Right atrium auricular region (tissue), 2 donors: Measurements from ENCODE around the gene SCO1. TPM values are rescaled to one million over a fixed set of nuclear protein-coding genes. Genes with fewer than 3 reads are reported as not detected.

Experiments
- DNase-seq: peaks from one replicate; pipeline ENCODE4 v3.0.0-alpha.2; 2019; ENCODE audit warnings: low spot score
- H3K27ac ChIP-seq, 2 donors: fragments of 200-600 bp; sonication (generic); 1 replicate in 1 of 2; 2 replicates in 1 of 2; pipeline ENCODE4 v1.5.1; 2016 to 2019
- H3K27me3 ChIP-seq, 2 donors: fragments of 200-600 bp; sonication (generic); one replicate each; pipeline versions ENCODE4 v1.5.1 to v1.6.0; 2017 to 2019
- H3K36me3 ChIP-seq: fragments of 200-600 bp; sonication (generic); one replicate; pipeline ENCODE4 v1.5.1; 2016
- H3K4me1 ChIP-seq, 2 donors: fragments of 200-600 bp; sonication (generic); one replicate each; pipeline versions ENCODE4 v1.5.1 to v1.6.0; 2017 to 2019
- H3K4me3 ChIP-seq, 2 donors: fragments of 200-600 bp; sonication (generic); 1 replicate in 1 of 2; 2 replicates in 1 of 2; pipeline ENCODE4 v1.5.1; 2017 to 2019; ENCODE audit warnings: mild to moderate bottlenecking in 1 of 2, moderate library complexity in 1 of 2
- H3K9me3 ChIP-seq, 2 donors: fragments of 200-600 bp; sonication (generic); one replicate each; pipeline ENCODE4 v1.5.1; 2019
- CTCF ChIP-seq, 2 donors: fragments of 200-600 bp; sonication (generic); IDR thresholded peaks; one replicate each; pipeline ENCODE4 v1.5.1; 2019; ENCODE audit warnings: antibody characterized with exemption in 2 of 2
- total RNA-seq, 2 donors: library from RNA; depleted of rRNA; stranded (reverse); fragments of >200 nt; gene quantifications; one replicate each; pipeline ENCODE4 v1.1.0, GENCODE V29; 2016

The SCO1 gene
- total RNA-seq, 2 donors from 2014 or later = 14.6 to 21.6 TPM

- H3K4me3 ChIP-seq = no peak overlapping the region
These were observed 74.5 kb downstream of the SCO1 start for GRCh38 chr17:10622617-10623485.

More at GRCh38 chr17:10622617-10623485, 74.5 kb downstream of the SCO1 start:
- Histone ChIP-seq H3K27ac (no peak overlapping the region), H3K9me3 (no peaks in the 10 kb centered on the region), H3K4me1 (no peaks in the 10 kb centered on the region), H3K36me3 (no peaks in the 10 kb centered on the region), H3K27me3 (no peaks in the 10 kb centered on the region)
- no peak for TF ChIP-seq CTCF (IDR thresholded peaks at IDR 0.05)
- no peak for DNase-seq

Other genes with a start within 250 kb of the SCO1 start
- not detected for gene MYH4, start 228.0 kb downstream of the SCO1 start, total RNA-seq
- under 1 TPM in 1 of 2 donors, not detected in 1; 0.07 TPM for gene MYH1, start 179.0 kb downstream of the SCO1 start, total RNA-seq
- gene MYH2, start 147.9 kb downstream of the SCO1 start, total RNA-seq = not detected
- gene MYH3, start 40.2 kb downstream of the SCO1 start, total RNA-seq = under 1 TPM; 0.22 to 0.43 TPM
- 1 to 10 TPM; 2.4 to 3.8 TPM for gene ADPRM, start 61 bp upstream of the SCO1 start, total RNA-seq
- gene TMEM220, start 32.5 kb upstream of the SCO1 start, total RNA-seq = 1 to 10 TPM; 5.5 to 6.5 TPM
- not detected for gene TMEM238L, start 106.6 kb upstream of the SCO1 start, total RNA-seq
- gene PIRT, start 140.6 kb upstream of the SCO1 start, total RNA-seq = not detected